GM19239 (cell line): ENCODE measurements around the gene INSIG2.
A peak's percentile ranks its signal among the peaks of the same experiment; 100 is the strongest.
"Not testable (repeated sequence)": the region's sequence is repeated elsewhere in the genome, so short reads cannot be mapped to it uniquely, and the experiment has no call there.

Experiments
- DNase-seq: peaks from one replicate; pipeline ENCODE4 v3.0.0; 2011; ENCODE audit warnings: low spot score; ENCODE audit not compliant: insufficient read length
- FAIRE-seq: peaks from 2 replicates; lab custom pipeline; 2011; peaks lifted over from hg19 to GRCh38; lab: Jason Lieb, UNC

INSIG2 gene

GRCh38 chr2:118058951-118059350 lies 29.3 kb upstream of the INSIG2 start:
- DNase-seq (no peak), FAIRE-seq (no peak)

GRCh38 chr2:118059919-118060478 lies 28.3 kb upstream of the INSIG2 start:
- FAIRE-seq: peak; percentile 92
- DNase-seq: no peak

DNA sequence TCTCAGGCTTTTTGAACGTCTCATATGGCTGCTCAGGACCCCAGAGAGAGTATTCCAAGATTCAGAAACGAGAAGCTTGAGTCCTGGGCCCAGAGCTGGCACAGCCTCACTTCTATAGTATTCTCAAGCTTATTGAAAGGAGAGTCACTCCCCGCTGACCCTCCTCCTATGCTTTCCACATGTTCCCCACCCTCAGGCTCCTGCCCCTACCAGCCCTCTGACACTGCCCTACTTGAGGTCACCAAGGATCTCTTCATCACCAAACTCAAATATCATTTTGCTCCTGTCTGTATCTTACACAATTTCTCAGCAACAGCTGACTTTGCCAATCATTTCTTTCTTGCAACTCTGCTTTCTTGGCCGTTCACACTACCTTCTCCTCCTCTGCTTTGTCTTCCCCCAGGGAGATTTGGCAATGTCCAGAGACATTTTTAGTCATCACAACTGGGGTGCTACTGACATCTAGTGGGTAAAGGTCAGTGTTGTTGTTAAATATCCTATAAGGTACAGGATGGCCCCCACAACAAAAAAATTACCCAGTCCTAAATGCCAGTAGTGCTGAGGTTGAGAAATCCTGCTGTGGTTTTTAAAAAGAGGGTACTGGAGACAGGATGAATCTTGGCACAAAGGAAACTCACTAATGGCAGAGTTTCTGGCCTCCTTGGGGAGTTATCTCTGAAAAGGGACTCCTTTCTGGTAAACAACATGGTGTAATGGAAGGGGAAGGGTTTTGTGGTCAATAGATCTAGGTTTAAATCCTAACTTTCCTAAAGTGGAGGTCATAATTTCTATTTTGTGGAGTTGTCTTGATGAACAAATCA lies 26.9 kb upstream of the INSIG2 start:
- peak; percentile 93 for FAIRE-seq
- DNase-seq: peak; percentile 19

GRCh38 chr2:118062048-118062447 lies 26.2 kb upstream of the INSIG2 start:
- DNase-seq (no peak), FAIRE-seq (no peak)

- DNase-seq (no peak), FAIRE-seq (no peak)
These were observed 25.6 kb upstream of the INSIG2 start for GRCh38 chr2:118062669-118063068.

GRCh38 chr2:118065015-118065706 lies 23.1 kb upstream of the INSIG2 start:
- no peak for FAIRE-seq
- no peak for DNase-seq

DNA sequence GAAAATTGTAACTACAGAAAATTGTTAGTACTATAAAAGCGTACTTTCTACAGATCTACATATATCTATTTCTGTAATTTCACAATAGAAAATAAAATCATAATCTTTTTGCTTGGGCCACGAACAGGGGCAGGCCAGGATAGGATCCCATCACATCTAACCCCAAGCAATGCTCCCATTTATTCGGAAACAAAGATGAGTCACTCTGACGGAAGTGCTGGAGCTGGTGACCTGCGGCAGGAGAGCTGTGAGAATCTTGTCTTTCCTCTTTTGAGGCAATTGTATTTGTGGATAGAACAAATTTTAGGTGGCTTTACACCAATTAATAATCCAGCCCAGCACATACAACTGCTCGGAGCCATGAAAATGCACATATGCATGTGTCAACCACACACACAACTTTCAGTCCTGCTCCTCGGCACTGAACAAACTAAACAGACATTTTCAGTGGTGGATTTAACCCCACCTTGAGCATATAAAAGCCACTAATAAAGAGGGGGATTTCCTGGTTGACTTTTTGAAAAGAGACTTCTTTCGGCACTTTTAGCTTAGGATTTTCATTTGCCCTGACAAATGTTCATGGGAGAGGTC lies 22.3 kb upstream of the INSIG2 start:
- FAIRE-seq (no peak), DNase-seq (no peak)

- DNase-seq (no peak), FAIRE-seq (no peak)
These were observed 10.5 kb upstream of the INSIG2 start for GRCh38 chr2:118077636-118078247.

GRCh38 chr2:118078734-118079133 lies 9.5 kb upstream of the INSIG2 start:
- no peak for DNase-seq
- FAIRE-seq: no peak

- DNase-seq: no peak
These were observed 3.7 kb upstream of the INSIG2 start for GRCh38 chr2:118084491-118085089.

DNA sequence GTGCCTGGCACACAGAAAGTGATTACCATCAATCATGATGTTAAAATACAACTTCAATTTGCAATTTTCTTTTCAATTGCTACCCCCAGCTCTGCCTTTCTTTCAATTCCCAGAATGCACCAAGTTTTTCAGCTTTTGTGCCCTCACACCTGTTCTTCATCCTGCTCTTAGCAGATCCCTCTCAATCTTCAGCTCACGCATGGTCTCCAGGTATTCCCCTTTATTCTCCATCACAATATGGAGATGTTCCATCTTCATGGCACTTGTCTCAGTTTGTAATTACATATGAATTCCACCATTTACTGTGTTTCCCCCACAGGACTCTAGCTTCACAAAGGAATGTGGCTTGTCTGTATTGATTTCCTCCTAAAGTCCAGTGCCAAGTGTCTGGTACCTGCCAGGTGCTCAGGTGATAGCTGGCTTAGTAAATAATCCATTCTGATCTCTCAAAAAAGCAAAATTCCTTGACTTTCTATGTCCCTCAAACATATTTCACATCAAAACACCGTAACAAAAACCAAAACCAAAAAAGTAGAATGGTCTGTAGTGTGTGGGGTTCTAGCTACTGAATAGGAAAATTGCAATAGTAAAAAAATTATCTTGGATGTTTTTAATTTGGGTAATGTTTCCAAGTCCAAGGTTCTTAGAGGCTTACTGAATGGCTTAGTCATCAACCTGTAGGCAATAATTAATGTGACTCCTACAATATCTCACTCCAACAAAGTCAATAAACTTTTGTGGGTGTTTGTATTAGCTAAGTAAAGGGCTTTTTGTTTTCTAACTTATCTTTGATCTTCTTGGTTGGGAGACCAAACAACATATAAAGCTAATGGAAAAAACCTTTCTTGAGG lies 2.9 kb upstream of the INSIG2 start:
- no peak for DNase-seq
- FAIRE-seq: no peak

More at GRCh38 chr2:118084491-118085089, 3.7 kb upstream of the INSIG2 start:
- FAIRE-seq: no peak

DNA sequence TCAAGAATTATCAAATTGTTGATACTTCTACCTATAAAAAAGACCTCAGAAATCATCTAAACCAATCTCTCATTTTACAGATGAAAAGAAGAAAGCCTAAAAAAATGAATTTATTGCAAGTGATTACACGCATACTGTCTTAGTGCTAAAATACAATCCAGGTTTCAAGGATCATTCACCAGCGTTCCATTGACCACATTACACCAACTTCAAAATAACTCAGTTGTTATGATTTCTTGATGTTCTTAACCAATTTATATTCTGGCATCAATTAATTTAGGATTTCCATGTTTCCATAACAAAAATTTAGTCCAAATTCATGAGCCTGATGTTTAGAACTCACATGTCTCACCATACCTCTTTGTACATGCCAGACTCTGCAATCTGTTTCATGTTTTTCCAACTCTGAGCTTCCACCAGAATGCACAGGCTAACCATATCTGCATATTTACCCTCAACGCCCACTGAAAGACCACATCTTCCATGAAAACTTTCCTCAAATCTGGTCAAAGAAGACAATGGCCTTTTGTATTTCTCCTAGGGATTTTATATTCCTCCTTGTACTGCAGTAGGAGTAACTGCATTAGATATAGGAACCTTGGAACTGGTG lies 2.1 kb upstream of the INSIG2 start:
- FAIRE-seq: no peak
- no peak for DNase-seq

- FAIRE-seq (peak; percentile 73), DNase-seq (no peak)
These were observed 999 bp downstream of the INSIG2 start for GRCh38 chr2:118089139-118089800.

GRCh38 chr2:118090387-118091139 lies 2.3 kb downstream of the INSIG2 start:
- DNase-seq: no peak

DNA sequence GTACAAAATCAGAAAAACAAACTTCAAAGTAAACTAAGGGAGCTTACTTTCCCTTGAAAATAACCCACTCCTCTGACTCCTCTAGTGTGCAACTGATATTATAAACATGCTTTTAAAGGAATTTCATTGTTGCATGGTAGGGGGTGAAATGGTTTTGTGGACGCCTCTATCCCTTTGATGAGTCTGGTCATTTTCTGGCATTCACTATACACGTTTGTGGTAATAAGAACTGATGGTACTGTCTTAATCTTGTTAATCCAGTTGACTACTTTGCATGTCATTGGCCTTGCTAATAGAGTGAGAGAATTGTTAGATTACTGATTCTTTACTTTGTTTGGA lies 2.8 kb downstream of the INSIG2 start:
- DNase-seq (no peak), FAIRE-seq (no peak)

More at GRCh38 chr2:118090387-118091139, 2.3 kb downstream of the INSIG2 start:
- FAIRE-seq: no peak

GRCh38 chr2:118091631-118092030 lies 3.4 kb downstream of the INSIG2 start:
- no peak for FAIRE-seq
- DNase-seq: no peak

DNA sequence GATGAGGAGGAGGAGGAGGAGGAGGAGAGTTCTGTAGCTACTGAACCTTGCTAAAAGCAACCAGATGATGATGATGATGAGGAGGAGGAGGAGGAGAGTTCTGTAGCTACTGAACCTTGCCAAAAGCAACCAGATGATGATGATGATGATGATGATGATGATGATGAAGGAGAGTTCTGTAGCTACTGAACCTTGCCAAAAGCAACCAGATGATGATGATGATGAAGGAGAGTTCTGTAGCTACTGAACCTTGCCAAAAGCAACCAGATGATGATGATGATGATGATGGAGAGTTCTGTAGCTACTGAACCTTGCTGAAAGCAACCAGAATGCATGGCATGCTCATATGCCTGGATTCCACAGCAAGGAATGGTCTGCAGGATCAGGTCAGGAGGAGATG lies 5.8 kb downstream of the INSIG2 start:
- DNase-seq, FAIRE-seq: not testable (repeated sequence)

- no peak for DNase-seq
- FAIRE-seq: no peak
These were observed 6.2 kb downstream of the INSIG2 start for GRCh38 chr2:118094503-118094902.
